AML-193 (cell line): ENCODE data around the gene KCNQ1.

Source experiments
- DNase-seq, 2 experiments: peaks; one replicate each; lab custom pipeline; 2025; lab: John Stamatoyannopoulos, UW

KCNQ1 gene

DNA sequence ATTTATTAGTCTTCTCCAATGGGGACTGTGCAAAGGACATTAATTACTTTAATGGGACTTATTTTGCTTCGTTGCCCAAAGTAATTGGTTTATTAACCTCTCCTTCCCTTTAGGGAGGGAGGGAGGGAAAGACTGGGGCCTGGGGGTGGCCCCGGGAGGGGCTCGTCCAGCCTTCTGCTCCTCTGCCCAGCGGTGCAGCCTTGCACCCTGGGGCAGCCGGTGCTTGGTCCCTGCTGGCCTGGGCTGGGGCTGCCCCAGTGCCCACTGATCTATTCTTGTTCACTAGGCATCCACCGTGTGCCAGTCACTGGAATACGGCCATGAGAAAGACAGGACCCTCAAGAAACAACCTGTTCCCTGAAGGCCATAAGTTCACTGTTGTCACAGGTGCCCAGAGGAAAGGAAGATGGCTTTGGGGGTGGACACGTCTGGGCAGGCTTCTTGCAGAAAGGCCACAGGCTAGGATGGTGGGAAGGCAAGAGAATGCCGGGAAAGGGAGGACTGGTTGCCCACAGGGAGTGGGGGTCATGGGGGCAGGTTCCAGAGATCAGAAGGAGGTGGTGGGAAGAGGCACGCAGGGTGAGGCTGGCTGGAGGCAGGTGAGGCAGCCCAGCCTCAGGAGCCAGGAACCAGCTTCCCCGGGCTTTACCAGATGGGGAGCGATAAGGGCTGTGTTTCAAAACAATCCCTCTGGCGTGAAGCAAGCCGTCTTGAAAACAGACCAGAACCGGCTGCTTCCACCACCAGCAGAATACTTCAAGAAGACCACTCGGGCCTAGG, 302.6 kb downstream of the KCNQ1 start:
- DNase-seq = no peak

DNA sequence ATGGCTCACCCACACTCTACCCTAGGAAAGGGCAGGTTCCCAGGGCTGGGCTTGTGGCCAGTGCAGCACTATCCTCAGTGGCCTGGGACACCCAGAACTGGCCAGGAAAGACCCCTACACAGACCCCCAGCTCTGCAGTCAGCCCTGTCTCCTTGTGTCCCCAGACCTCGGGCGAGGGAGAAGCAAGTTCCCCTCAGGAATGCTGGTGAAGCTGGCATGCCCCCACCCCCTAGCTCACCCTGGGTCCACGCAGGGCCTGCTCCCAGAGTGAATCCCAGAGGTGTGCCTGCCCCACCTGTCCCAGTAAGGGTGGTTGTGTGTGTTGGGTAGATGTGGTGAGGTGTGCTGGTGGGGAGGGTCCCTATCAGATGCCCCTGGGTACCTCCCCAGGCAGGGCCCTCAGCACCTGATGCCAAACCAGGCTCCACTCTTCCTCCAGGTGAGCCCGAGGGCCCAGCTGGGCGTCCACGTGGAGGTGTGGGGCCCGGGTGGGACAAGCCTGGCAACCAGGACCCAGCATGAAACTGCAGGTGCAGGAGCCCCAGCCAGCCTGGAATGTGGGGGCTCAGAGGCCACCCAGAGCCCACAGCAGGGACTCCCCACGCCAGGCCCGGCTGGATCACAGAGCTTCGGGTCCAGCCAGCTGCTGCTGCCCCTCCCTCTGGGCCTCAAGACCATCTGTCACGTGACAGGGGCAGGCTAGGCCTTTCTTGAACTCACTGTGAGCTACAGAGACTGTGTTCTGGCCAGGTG, 303.4 kb downstream of the KCNQ1 start:
- DNase-seq = no peak

DNA sequence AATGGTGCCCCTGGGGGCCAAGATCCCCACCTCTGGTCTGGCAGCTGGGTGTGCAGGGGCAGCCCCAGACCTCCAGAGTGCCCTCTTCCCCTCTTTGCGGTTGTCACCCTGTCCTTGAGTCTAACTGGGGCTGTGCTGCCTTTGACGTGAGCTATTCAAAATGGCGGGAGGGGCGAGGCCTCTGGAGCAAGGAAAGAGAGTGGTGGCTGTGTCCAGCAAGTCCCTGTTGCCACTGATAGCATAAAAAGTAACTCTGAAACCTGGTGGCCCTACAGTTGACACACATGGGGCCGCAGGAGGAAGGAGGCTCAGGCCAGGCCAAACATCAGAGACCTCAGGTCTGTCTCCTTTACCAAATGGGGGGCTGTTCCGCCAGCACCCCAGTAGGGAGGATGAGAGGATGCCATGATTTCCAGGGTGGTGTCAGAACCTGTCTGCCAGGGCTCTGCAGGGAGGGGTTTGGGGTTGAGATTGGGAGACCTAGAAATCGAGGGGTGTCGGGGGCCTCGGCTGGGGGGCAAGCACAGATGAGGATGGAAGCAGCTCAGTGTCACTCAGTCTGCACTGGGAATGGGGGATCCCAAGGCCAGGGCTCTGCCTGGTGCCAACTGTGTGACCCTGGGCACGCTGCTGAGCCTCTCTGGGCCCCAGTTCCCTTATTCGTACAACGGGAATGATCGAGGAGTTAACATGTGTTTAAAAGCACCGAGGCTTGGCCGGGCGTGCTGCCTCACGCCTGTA, 304.2 kb downstream of the KCNQ1 start:
- DNase-seq = no peak

DNA sequence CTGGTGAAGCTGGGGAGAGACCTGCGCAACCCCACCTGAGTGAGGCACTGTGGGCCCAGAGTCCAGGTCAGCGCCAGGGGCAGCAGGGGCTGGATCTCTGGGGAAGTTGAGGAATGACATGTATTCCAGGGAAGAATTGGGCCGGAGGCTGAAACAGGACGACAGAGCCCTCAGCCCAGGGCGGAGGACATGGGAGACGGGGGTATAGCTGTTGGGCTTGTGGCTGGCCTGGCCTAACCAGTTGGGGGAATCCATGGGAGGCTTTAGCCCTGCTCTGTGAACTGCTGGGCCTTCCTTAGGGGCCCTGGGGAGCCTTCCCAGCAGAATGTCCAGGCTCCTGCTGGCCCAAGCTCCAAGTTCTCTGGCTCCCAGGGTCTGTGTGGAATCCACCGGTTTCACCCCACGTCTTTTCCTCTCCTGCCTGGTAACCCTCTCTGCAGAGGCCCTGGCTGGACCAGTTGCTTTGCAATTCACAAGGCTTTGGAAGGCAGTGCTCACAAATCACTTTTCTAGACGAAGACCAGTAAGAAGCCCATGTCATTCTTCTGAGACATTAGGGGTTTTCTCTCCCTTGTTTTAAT, 305.4 kb downstream of the KCNQ1 start:
- DNase-seq = no peak

- no peak for DNase-seq
Observed at GRCh38 chr11:2750682-2751522, 306.1 kb downstream of the KCNQ1 start.

- no peak for DNase-seq
Observed at GRCh38 chr11:2751523-2752203, 306.9 kb downstream of the KCNQ1 start.

DNA sequence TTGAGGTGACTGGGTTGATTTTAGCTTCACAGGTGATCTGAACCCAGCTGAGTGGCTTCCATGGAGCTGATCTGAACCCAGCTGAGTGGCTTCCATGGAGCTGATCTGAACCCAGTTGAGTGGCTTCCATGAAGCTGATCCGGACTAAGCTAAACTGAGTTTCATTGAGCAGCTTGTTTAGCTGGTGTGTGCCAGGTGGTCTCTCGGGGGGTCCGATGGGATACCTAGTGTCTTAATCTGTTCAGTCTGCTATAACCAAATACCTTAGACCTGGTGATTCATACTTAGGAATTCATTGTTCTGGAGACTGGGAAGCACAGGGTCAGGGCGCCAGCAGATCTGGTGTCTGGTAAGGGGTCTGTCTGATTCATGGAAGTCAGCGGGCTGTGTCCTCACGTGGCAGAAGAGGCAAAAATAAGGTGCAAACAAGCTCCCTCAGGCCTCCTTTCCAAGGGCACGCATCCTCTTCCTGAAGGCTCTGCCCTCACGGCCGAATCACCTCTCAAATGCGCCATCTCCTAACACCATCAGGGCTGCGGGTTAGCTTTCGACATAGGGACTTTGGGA, 307.5 kb downstream of the KCNQ1 start:
- DNase-seq = no peak

DNA sequence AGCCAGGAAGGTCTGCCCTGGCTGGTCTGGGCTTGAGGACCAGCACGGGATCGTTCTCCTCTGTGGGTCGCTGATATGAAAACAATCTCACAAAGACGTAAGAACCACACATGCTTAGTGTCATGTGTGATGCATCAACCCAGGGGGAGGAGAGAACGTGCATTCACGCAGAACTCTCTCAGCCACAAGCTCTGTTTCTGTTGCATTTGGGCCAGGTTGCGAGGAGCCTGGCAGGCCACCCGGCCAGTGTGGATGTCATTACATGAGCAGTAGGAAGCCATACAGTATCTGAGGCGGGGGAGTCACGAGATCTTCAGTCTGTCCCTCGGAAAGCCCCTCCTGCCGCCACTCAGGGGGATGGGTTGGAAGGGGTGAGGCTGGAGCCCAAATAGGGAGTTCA, 308.1 kb downstream of the KCNQ1 start:
- no peak for DNase-seq

DNA sequence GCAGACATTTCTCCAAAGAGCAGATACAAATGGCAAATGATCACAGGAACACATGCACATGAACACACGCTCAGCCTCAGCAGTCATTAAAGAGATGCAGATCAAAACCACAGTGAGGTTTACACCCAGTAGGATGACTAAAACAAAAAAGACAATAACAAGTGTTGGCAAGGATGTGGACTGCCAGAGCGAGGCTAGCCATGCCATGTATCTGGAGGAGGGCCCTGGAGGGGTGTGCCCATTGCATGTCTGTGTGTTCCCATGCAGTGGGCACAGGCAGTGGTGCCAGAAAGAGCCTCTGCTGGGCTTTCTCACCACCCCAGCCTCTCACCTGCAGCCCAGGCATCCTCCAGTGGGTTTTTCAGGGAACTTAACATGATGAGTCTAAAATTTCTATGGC, 309.2 kb downstream of the KCNQ1 start:
- DNase-seq = no peak

- DNase-seq = no peak
Observed at GRCh38 chr11:2755071-2755470, 310.3 kb downstream of the KCNQ1 start.

GRCh38 chr11:2758751-2759150, 313.9 kb downstream of the KCNQ1 start:
- no peak for DNase-seq

DNA sequence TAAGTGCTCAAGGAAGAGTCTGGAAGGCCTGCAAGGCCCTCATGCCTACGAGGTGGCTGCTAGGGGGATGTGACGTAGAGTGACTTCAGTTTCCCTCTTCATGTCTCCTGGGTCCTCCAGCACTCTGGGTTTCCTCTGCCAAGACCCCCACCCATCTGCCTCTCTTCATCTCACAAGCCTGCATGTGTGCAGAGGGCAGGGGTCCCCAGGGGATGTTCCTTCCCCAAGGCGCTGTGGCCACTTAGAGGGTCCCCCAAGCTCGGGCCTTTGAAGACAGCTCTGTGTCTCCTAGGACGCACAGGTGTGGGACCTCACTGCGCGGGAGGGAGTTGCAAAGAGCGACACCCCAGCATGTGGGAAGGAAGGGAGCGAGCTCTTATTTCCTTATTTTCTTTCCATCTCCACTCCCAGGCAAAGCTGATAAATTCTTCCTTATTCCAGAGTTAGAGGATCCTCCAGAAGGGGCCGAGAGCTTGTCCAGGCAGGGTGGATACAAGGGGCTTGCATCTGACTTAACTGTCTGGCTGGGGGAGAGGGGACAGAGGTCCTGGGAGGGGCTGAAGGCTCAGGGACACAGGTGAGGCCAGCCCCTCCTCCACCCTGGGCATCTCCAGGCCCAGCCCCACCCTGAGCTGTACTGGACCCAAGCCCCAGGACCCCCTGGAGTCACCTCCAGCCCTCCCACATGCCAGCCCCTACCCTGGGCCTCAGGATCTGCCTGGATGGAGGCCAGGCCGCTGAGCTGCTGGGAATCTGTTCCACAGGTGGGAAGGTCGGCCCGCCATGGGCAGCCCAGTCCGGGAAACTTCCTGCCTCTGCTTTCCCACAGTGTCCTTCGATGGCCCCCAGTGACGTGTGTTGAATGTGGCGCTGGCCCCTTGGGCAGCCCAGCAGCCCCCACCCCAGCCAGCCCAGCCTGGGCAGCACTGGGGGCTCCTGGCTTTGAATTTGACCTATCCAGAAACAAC, 314.7 kb downstream of the KCNQ1 start:
- DNase-seq = no peak

GRCh38 chr11:2760196-2760871, 315.5 kb downstream of the KCNQ1 start:
- no peak for DNase-seq

GRCh38 chr11:2761131-2762030, 316.6 kb downstream of the KCNQ1 start:
- DNase-seq = no peak

DNA sequence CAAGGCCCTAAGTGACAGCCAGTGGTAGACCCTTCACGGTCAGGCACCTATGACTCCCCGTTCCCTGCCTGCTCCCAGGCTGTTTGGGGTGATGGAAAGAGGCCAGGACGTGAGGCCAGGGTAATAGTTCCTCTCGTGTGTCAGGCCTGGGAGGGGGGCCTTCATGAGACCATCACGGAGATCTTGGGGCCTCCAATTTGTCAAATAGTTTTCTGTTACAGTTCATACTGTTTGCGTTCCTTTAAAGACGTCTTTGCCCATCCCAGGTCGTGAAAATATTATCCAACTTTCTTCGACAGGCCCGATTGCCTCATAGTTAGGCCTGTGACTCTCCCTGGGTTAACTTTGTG, 317.2 kb downstream of the KCNQ1 start:
- DNase-seq = no peak

GRCh38 chr11:2762451-2762850, 317.6 kb downstream of the KCNQ1 start:
- DNase-seq = no peak

- no peak for DNase-seq
Observed at GRCh38 chr11:2763984-2764383, 319.2 kb downstream of the KCNQ1 start.

- no peak for DNase-seq
Observed at GRCh38 chr11:2765491-2765890, 320.7 kb downstream of the KCNQ1 start.
